ENCODE data around the gene LTC4S.

DNA sequence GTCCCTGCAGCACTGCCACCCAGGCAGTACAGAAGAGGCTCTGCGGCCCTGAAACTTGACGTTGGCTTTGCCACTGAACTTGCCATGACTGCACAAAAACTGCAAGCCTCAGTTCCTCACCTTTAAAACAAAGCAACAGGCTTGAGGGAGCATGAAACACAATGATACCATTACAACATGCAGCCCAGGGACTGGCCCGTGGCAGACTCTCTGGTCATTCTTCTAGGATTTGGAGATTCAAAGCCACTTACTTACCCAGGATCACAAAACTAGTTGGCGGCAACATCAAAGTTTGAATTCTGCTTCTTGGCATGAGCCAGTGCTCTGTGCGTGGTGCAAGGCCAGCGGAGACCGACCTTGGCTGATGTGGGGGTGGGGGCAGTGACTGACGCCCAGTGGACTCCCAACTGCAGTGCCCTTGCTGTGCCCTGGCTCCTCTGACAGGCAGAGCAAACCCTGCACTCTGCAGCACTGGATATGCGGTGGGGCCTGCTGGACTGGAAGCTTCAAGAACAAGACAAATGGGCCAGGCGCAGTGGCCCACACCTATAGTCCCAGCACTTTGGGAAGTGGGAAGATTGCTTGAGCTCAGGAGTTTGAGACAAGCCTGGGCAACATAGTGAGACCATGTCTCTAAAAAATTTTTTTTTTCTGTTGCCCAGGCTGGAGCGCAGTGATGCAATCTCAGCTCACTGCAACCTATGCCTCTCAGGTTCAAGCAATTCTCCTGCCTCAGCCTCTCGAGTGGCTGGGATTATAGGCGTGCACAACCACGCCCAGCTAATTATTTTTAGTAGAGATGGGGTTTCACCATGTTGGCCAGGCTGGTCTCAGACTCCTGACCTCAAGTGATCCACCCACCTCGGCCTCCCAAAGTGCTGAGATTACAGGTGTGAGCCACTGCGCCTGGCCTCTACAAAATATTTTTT, 45.8 kb downstream of the LTC4S start:
- TF ChIP-seq CTCF (IDR thresholded peaks at IDR 0.05), result no peak
- TF ChIP-seq POLR2A (IDR thresholded peaks at IDR 0.05), result no peak

Measured in esophagus squamous epithelium (tissue), 4 donors.